ENCODE results near the gene SLC5A10.

DNA sequence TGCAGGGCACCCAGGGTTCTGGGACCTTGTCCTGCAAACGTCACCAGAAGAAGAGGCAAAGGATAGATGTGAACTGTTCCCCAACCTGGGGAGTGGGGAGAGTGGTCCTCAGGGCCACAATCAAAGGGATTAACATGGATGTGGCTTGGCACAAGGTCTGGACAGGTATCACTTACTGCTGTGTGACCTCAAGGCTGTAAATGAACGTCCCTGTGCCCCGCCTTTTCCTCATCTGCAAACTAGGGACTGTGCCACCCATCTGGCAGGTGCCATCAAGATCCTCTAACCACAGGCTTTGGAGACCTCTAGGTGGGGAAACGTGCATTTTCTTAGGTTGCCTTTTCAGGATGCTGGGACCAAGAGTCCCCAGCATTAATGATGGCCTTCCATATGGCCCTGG is 25.1 kb downstream of the SLC5A10 start:
- TF ChIP-seq CTCF (IDR thresholded peaks at IDR 0.05) (no peak), POLR2A (IDR thresholded peaks at IDR 0.05) (no peak)
